Tibial artery (tissue), 4 donors: ENCODE results near the gene WDR86.

Experiments used
- DNase-seq, 2 donors: peaks; one replicate each; pipeline ENCODE4 v3.0.0-alpha.2; 2019
- H3K27ac ChIP-seq, 2 donors: fragments of 200-600 bp; sonication (generic) in 1 of 2; 1 replicate in 1 of 2; 2 replicates in 1 of 2; pipeline ENCODE4 v1.5.1; 2018 to 2019; ENCODE audit warnings: mild to moderate bottlenecking in 1 of 2
- H3K27me3 ChIP-seq, 2 donors: fragments of 200-600 bp; sonication (generic) in 1 of 2; one replicate each; pipeline versions ENCODE4 v1.5.1 to v1.6.0; 2016 to 2019
- H3K36me3 ChIP-seq, 3 donors: fragments of 200-600 bp; sonication (generic) in 2 of 3; one replicate each; pipeline ENCODE4 v1.5.1; 2016 to 2019; ENCODE audit warnings: mild to moderate bottlenecking in 2 of 3
- H3K4me1 ChIP-seq, 4 donors: fragments of 200-600 bp; sonication (generic) in 2 of 4; 1 replicate in 3 of 4; 2 replicates in 1 of 4; pipeline ENCODE4 v1.5.1; 2016 to 2019
- H3K4me3 ChIP-seq, 2 donors: fragments of 200-600 bp; sonication (generic) in 1 of 2; 1 replicate in 1 of 2; 2 replicates in 1 of 2; pipeline ENCODE4 v1.5.1; 2018 to 2019; ENCODE audit warnings: mild to moderate bottlenecking in 2 of 2
- H3K9me3 ChIP-seq, 3 donors: fragments of 200-600 bp; sonication (generic) in 1 of 3; one replicate each; pipeline ENCODE4 v1.5.1; 2016 to 2019
- CTCF ChIP-seq, 2 experiments: fragments of 200-600 bp in 1 of 2; fragments of 450-650 bp in 1 of 2; IDR thresholded peaks; one replicate each; pipeline ENCODE4 v1.5.1; 2017 to 2019; ENCODE audit warnings: antibody characterized with exemption in 2 of 2, mild to moderate bottlenecking in 1 of 2, moderate library complexity in 1 of 2
- intact Hi-C: fragments of 100-400 bp; cut with DNase I; formaldehyde crosslinking; loops from one replicate; pipeline ENCODE4 v1.15.0; 2023; ENCODE audit warnings: low total_unique reads

The WDR86 gene

DNA sequence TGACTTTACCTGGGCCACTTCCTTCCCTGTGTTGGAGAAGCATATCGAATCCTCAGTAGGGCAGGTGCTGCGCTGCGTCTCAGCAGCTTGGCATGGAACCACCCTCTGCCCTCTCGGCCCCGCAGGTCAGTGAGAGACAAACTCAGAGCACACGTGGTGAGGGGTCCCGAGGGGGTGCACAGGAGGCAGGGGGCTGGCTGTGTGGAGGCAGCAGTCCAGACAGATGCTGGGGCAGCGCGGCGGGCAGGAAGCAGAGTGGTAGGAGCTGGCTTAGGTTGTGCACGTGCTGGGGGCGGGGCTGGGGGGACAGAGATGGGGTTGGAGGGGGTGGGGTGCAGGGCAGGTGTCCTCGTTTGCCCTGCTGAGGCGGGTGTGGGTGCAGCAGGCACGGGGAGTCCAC is 35.1 kb downstream of the WDR86 start:
- intact Hi-C loops: loop anchor here (5.0 to 10.0 kb wide), 2 partner anchors 38 to 390 kb away; partner anchors contain the start of gene WDR86
- H3K27ac ChIP-seq: no peak overlapping the region
- H3K36me3 ChIP-seq: peaks cover 49 to 88% (median 79%) of the 10 kb centered on the region in 3 donors
- H3K4me1 ChIP-seq: no peaks in the 10 kb centered on the region
- no peak overlapping the region for H3K4me3 ChIP-seq
- H3K9me3 ChIP-seq: no peaks in the 10 kb centered on the region
- DNase-seq: no peak
- TF ChIP-seq CTCF (IDR thresholded peaks at IDR 0.05): no peak
- H3K27me3 ChIP-seq: no peaks in the 10 kb centered on the region

DNA sequence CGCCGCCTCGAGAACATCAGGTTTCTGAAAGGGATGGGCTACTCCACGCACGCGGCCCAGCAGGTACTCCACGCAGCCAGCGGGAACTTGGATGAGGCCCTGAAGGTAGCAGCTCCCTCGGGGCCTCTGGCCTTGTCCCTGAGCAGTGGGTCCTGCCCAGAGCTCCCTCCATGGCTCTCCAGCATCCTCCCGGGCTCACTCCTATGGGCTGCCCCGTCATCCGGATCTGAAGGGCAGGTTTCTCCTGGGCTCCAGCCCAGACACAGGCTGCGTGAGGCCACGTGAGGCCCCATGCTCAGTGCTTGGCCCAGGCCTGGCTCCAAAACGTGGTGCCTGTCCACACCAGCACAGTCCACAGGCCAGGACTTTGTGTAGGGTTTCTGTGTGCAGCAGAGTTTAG is 35.7 kb downstream of the WDR86 start:
- no peak for DNase-seq
- Histone ChIP-seq H3K27ac (no peak overlapping the region), H3K9me3 (no peaks in the 10 kb centered on the region), H3K4me1 (peaks cover 0 to 5% (median 2%) of the 10 kb centered on the region in 4 donors), H3K27me3 (no peaks in the 10 kb centered on the region), H3K4me3 (no peak overlapping the region), H3K36me3 (peaks cover 49 to 87% (median 81%) of the 10 kb centered on the region in 3 donors)
- intact Hi-C loops: loop anchor here (5.0 to 10.0 kb wide), 2 partner anchors 38 to 391 kb away; partner anchors contain the start of gene WDR86
- TF ChIP-seq CTCF (IDR thresholded peaks at IDR 0.05): no peak

GRCh38 chr7:151373599-151373998 is 36.2 kb downstream of the WDR86 start:
- peaks cover 49 to 86% (median 80%) of the 10 kb centered on the region in 3 donors for H3K36me3 ChIP-seq
- intact Hi-C loops: loop anchor here (5.0 to 10.0 kb wide), 2 partner anchors 39 to 391 kb away; partner anchors contain the start of gene WDR86
- no peak overlapping the region for H3K4me3 ChIP-seq
- no peaks in the 10 kb centered on the region for H3K9me3 ChIP-seq
- no peak overlapping the region for H3K27ac ChIP-seq
- peaks cover 0 to 10% (median 5%) of the 10 kb centered on the region in 4 donors for H3K4me1 ChIP-seq
- no peaks in the 10 kb centered on the region for H3K27me3 ChIP-seq
- no peak for TF ChIP-seq CTCF (IDR thresholded peaks at IDR 0.05)
- DNase-seq: no peak

DNA sequence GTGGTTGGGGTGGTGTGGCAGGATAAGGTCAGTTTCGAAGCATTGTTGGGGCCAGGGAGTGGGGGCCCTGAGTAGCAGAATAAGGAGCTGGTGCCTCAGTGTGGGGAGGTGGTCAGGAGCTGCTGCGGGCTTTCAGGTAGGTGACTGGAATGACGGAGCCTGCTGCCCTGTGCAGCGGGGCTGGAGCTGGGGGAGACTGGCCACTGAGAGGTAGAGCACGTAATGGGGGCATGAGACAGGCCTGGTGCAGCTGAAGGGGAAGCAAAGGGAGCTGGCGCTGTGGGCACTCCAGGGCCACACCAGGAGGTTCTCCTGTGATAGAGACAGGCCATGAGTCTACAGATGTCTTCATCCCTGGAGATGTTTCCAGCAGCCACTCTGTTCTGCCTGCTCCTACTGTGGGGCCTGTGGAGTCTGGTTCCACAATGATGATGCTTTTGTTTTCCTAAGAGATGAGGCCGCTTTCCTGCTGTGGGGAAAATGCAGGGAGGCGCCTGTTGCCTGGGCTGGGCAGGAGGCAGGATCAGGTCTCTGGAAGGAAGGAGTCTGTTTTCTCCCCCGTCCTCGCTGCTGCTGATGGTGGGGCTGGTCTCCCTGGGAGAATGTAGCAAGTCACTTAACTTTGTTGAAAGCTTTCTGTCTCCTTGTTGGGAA is 37.1 kb downstream of the WDR86 start:
- Histone ChIP-seq H3K4me3 (no peak overlapping the region), H3K36me3 (peaks cover 43 to 77% (median 74%) of the 10 kb centered on the region in 3 donors), H3K27ac (no peak overlapping the region), H3K9me3 (no peaks in the 10 kb centered on the region), H3K4me1 (peaks cover 0 to 16% (median 10%) of the 10 kb centered on the region in 4 donors), H3K27me3 (no peaks in the 10 kb centered on the region)
- DNase-seq: no peak
- no peak for TF ChIP-seq CTCF (IDR thresholded peaks at IDR 0.05)
- intact Hi-C loops: loop anchor here (5.0 to 10.0 kb wide), 2 partner anchors 40 to 392 kb away; partner anchors contain the start of gene WDR86

- peaks cover 0 to 31% (median 19%) of the 10 kb centered on the region in 4 donors for H3K4me1 ChIP-seq
- no peak for TF ChIP-seq CTCF (IDR thresholded peaks at IDR 0.05)
- peaks cover 30 to 62% (median 60%) of the 10 kb centered on the region in 3 donors for H3K36me3 ChIP-seq
- H3K27ac ChIP-seq: no peak overlapping the region
- no peaks in the 10 kb centered on the region for H3K9me3 ChIP-seq
- intact Hi-C loops: loop anchor here (5.0 to 10.0 kb wide), 2 partner anchors 41 to 394 kb away; partner anchors contain the start of gene WDR86
- H3K4me3 ChIP-seq: no peak overlapping the region
- H3K27me3 ChIP-seq: no peaks in the 10 kb centered on the region
- no peak for DNase-seq
These were observed 38.6 kb downstream of the WDR86 start for GRCh38 chr7:151371266-151371665.
